MM.1S (cell line): ENCODE measurements around the gene DNAAF2.

Experiments
- EZH2 ChIP-seq: fragments of 300-600 bp; sonication (generic); optimal IDR thresholded peaks from 2 replicates; pipeline ENCODE3; 2017; ENCODE audit warnings: low read depth, mild to moderate bottlenecking, antibody characterized with exemption, low read length, mixed read lengths
- TF ChIP-seq, protein P1 (sequence below): fragments of 300-600 bp; sonication (generic); IDR thresholded peaks from 2 replicates; pipeline ENCODE4 v1.5.1; 2016; ENCODE audit warnings: antibody characterized with exemption, low read length, mixed read lengths

DNA sequence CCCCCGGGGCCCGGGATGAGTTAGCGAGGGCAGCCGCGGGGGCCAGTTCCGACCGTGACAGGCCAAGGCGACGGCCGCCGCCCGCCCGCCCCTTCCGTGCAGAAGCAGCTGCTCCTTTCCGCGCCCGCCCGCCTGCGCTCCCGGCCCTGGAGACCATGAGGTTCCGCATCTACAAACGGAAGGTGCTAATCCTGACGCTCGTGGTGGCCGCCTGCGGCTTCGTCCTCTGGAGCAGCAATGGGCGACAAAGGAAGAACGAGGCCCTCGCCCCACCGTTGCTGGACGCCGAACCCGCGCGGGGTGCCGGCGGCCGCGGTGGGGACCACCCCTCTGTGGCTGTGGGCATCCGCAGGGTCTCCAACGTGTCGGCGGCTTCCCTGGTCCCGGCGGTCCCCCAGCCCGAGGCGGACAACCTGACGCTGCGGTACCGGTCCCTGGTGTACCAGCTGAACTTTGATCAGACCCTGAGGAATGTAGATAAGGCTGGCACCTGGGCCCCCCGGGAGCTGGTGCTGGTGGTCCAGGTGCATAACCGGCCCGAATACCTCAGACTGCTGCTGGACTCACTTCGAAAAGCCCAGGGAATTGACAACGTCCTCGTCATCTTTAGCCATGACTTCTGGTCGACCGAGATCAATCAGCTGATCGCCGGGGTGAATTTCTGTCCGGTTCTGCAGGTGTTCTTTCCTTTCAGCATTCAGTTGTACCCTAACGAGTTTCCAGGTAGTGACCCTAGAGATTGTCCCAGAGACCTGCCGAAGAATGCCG, 13.7 kb downstream of the DNAAF2 start:
- no peak for TF ChIP-seq EZH2
- TF ChIP-seq, protein P1, sequence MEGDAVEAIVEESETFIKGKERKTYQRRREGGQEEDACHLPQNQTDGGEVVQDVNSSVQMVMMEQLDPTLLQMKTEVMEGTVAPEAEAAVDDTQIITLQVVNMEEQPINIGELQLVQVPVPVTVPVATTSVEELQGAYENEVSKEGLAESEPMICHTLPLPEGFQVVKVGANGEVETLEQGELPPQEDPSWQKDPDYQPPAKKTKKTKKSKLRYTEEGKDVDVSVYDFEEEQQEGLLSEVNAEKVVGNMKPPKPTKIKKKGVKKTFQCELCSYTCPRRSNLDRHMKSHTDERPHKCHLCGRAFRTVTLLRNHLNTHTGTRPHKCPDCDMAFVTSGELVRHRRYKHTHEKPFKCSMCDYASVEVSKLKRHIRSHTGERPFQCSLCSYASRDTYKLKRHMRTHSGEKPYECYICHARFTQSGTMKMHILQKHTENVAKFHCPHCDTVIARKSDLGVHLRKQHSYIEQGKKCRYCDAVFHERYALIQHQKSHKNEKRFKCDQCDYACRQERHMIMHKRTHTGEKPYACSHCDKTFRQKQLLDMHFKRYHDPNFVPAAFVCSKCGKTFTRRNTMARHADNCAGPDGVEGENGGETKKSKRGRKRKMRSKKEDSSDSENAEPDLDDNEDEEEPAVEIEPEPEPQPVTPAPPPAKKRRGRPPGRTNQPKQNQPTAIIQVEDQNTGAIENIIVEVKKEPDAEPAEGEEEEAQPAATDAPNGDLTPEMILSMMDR: no peak
